GM19372 (cell line): ENCODE results near the gene LRRC41.

Experiments used
- ATAC-seq: cut with Tn5 transposase; IDR thresholded peaks from one replicate; pipeline ENCODE4 v1.9.1; 2021; ENCODE audit warnings: mild to moderate bottlenecking, low read depth, moderate library complexity; ENCODE audit not compliant: unreplicated experiment

Gene LRRC41

GRCh38 chr1:46288485-46289133, 14.8 kb downstream of the LRRC41 start:
- ATAC-seq: no peak

- no peak for ATAC-seq
Measured at GRCh38 chr1:46285730-46286477, 17.5 kb downstream of the LRRC41 start.

- ATAC-seq: no peak
Measured at GRCh38 chr1:46284597-46285564, 18.5 kb downstream of the LRRC41 start.

- ATAC-seq: no peak
Measured at GRCh38 chr1:46284058-46284457, 19.4 kb downstream of the LRRC41 start.

GRCh38 chr1:46281021-46281420, 22.4 kb downstream of the LRRC41 start:
- ATAC-seq: no peak

GRCh38 chr1:46280092-46280491, 23.3 kb downstream of the LRRC41 start:
- no peak for ATAC-seq

- ATAC-seq: no peak
Measured at GRCh38 chr1:46278807-46279206, 24.6 kb downstream of the LRRC41 start.

- ATAC-seq: no peak
Measured at GRCh38 chr1:46277658-46278373, 25.6 kb downstream of the LRRC41 start.

- ATAC-seq: no peak
Measured at GRCh38 chr1:46275030-46275337, 28.4 kb downstream of the LRRC41 start.

- ATAC-seq: no peak
Measured at GRCh38 chr1:46274225-46275029, 29.0 kb downstream of the LRRC41 start.

- no peak for ATAC-seq
Measured at GRCh38 chr1:46268578-46268977, 34.8 kb downstream of the LRRC41 start.

GRCh38 chr1:46263146-46263545, 40.3 kb downstream of the LRRC41 start:
- no peak for ATAC-seq

- ATAC-seq: no peak
Measured at GRCh38 chr1:46262508-46262907, 40.9 kb downstream of the LRRC41 start.

GRCh38 chr1:46256523-46256922, 46.9 kb downstream of the LRRC41 start:
- ATAC-seq: no peak

- no peak for ATAC-seq
Measured at GRCh38 chr1:46254668-46255067, 48.7 kb downstream of the LRRC41 start.

GRCh38 chr1:46248122-46248920, 55.1 kb downstream of the LRRC41 start:
- ATAC-seq: no peak

- ATAC-seq: peak; percentile 92
Measured at GRCh38 chr1:46247436-46248121, 55.8 kb downstream of the LRRC41 start, which contains the start of gene RAD54L. Gene RAD54L (plus strand): TSS chr1:46247763. CDS start chr1:46248406, 643 bp downstream.
